Fibroblast of the aortic adventitia (primary cell): ENCODE results near the gene PACRG. TPM values are rescaled to one million over a fixed set of nuclear protein-coding genes. Genes with fewer than 3 reads are reported as not detected.

Source experiments
- DNase-seq: peaks from one replicate; pipeline ENCODE4 v3.0.0-alpha.2; 2010; ENCODE audit warnings: low read depth
- H3K4me3 ChIP-seq: 2 replicates; pipeline ENCODE4 v1.5.1; 2011; ENCODE audit warnings: low read depth, mild to moderate bottlenecking, control low read depth, low read length, moderate library complexity
- total RNA-seq: library from RNA; depleted of rRNA; stranded (reverse); fragments of >200 nt; gene quantifications from 2 replicates; pipeline ENCODE4 v1.2.3, GENCODE V29; 2012; ENCODE audit warnings: low replicate concordance
- TF ChIP-seq, protein P1 (sequence below): IDR thresholded peaks from 2 replicates; pipeline ENCODE4 v1.5.1; 2011; ENCODE audit warnings: mild to moderate bottlenecking, low read length, control low read depth, inconsistent platforms; ENCODE audit not compliant: insufficient read depth

Gene PACRG
- total RNA-seq, 1 donor: 0.63 TPM

DNA sequence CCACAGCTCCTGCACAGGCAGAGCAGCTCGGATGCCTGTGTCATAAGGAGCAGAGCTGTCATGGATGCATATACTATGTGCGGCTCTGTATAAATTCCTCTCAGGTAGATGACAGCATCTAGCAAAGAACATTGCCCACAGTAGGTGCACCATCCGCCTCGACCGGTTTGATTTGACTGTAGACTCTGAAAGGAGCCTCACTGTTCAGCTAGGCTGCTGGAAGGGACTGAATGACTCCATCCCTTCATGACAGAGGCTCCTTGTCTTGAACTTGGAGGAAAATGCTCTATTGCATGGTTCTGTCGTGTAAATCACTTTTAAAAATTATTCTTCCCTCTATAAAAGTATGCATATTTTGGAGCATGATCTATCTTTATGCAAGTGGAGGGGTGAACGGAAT is 557.9 kb downstream of the PACRG start:
- TF ChIP-seq, protein P1, sequence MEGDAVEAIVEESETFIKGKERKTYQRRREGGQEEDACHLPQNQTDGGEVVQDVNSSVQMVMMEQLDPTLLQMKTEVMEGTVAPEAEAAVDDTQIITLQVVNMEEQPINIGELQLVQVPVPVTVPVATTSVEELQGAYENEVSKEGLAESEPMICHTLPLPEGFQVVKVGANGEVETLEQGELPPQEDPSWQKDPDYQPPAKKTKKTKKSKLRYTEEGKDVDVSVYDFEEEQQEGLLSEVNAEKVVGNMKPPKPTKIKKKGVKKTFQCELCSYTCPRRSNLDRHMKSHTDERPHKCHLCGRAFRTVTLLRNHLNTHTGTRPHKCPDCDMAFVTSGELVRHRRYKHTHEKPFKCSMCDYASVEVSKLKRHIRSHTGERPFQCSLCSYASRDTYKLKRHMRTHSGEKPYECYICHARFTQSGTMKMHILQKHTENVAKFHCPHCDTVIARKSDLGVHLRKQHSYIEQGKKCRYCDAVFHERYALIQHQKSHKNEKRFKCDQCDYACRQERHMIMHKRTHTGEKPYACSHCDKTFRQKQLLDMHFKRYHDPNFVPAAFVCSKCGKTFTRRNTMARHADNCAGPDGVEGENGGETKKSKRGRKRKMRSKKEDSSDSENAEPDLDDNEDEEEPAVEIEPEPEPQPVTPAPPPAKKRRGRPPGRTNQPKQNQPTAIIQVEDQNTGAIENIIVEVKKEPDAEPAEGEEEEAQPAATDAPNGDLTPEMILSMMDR: no peak
- no peak for DNase-seq
- H3K4me3 ChIP-seq: no peak overlapping the region

GRCh38 chr6:163287626-163288025 is 559.9 kb downstream of the PACRG start:
- no peak for DNase-seq
- H3K4me3 ChIP-seq: no peak overlapping the region
- TF ChIP-seq, protein P1: no peak

- TF ChIP-seq, protein P1: no peak
- H3K4me3 ChIP-seq: no peak overlapping the region
- DNase-seq: no peak
Measured at GRCh38 chr6:163288066-163288465, 560.3 kb downstream of the PACRG start.

DNA sequence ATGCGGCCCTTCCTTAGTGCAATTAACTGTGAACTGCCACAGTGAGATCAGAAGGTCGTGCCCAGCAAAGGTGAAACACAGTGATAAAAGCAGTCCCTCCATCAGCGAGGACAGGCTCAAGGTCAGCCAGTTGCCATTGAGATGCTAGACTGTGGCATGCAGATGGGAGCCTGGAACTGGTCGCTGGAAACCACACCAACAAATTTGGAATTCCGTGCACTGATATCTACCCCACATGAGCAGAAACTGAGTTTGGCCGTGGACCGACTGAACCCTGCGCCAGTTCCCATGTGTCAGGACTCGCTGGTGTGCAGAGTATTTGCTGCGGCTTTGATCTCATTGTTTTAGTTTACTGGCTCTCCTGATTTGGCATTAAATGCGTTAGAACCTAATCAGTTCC is 561.1 kb downstream of the PACRG start:
- no peak overlapping the region for H3K4me3 ChIP-seq
- TF ChIP-seq, protein P1: no peak
- DNase-seq: no peak

GRCh38 chr6:163289447-163289846 is 561.7 kb downstream of the PACRG start:
- TF ChIP-seq, protein P1: no peak
- H3K4me3 ChIP-seq: no peak overlapping the region
- DNase-seq: no peak

DNA sequence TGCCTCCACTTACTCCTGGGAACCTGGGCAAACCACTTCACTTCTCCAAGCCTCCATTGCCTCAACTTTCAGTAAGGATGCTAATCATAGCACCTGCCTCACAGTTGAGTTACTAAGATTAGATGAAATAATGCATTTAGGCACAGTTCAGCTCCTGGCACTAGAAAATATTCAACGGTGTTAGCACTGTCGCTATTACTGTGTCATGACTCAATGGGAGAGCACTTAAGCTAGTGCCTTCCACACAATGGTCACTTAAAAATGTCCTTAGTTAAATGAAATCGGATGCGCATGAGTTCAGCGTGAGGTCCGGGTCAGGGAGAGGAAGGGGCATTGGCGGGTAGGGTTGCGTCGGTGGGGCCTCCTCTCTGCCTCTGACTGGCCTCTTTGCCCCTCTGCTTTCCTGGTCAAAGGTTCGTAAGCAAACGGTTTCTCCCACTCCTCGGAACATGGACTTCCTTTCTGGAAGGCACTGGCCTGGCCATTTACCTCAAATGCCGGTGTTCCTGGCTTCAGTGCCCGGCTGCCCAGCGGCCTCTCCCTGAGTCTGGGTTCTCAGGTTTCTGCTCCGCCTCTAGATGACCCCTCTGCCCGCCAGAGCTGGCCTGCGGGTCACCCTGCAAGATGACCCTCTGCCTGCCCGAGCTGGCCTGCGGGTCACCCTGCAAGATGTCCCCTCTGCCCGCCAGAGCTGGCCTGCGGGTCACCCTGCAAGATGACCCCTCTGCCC is 562.9 kb downstream of the PACRG start:
- DNase-seq: no peak
- TF ChIP-seq, protein P1: no peak

GRCh38 chr6:163291622-163292021 is 563.8 kb downstream of the PACRG start:
- DNase-seq: no peak
- no peak overlapping the region for H3K4me3 ChIP-seq
- TF ChIP-seq, protein P1: no peak

More for the DNA sequence above, 562.9 kb downstream of the PACRG start:
- H3K4me3 ChIP-seq: no peak overlapping the region
